GM19240 (cell line): ENCODE results near the gene SLC48A1.
"Not testable (repeated sequence)": the region's sequence is repeated elsewhere in the genome, so short reads cannot be mapped to it uniquely, and the experiment has no call there.

ENCODE experiments used
- DNase-seq: peaks from one replicate; pipeline ENCODE4 v3.0.0; 2011; ENCODE audit warnings: low spot score; ENCODE audit not compliant: insufficient read length

Gene SLC48A1

DNA sequence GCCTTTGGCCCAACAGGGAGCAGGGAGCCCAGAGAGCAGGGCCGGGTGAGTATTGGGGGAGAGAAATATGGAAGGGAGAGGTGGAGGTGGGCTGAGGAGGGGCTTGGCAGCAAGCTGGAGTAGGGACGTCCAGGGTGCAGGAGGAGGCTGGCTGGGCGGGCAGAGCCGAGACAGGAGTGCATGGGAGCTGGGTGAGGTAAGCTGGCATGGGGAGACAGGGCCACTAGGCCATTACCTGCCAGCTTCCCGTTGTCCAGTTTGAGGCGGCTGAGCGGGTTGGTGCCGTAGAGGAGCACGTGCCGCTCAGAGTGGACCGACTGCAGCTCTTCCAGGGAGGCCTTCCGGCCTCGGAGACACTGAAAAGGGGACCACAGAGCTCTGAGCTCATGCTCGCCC, 18.3 kb downstream of the SLC48A1 start:
- no peak for DNase-seq

GRCh38 chr12:47791874-47792273, 18.8 kb downstream of the SLC48A1 start:
- DNase-seq, result no peak

- no peak for DNase-seq
Observed at GRCh38 chr12:47793015-47793681, 20.1 kb downstream of the SLC48A1 start.

- no peak for DNase-seq
Observed at GRCh38 chr12:47794679-47795078, 21.6 kb downstream of the SLC48A1 start.

DNA sequence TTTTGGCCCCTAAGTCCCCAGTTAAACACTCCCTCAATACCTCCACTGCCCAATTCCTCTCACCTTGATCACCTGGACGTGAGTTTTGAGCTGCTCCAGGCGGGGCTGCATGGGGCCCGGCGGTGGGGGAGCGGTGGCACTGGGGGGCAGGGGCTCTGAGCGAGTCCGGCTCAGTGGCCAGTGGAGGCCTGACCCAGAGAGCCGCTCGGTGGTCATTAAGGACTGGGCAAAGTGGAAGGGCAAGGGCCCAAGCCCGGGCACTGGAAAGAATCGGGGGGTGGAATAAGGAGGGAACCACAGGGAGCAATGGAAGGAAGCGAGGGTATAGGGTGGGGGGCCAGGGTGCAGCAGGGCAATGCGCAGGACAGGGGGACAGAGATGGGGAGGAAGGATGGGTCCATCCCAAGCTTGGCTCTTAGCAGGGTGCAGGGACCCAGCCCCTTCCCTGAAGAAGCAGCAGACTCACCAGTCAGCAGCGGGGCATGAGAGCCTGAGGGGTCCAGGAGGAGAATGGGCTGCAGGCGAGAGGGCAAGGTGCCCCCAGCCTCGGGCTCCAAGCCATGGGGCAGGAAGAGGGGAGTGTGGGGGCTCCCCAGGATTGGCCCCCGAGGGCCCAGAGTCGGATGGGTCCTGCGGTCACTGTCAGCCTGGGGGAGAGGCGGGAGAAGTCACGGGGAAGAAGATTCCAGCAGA, 22.2 kb downstream of the SLC48A1 start:
- no peak for DNase-seq

GRCh38 chr12:47795814-47796411, 22.9 kb downstream of the SLC48A1 start:
- no peak for DNase-seq

DNA sequence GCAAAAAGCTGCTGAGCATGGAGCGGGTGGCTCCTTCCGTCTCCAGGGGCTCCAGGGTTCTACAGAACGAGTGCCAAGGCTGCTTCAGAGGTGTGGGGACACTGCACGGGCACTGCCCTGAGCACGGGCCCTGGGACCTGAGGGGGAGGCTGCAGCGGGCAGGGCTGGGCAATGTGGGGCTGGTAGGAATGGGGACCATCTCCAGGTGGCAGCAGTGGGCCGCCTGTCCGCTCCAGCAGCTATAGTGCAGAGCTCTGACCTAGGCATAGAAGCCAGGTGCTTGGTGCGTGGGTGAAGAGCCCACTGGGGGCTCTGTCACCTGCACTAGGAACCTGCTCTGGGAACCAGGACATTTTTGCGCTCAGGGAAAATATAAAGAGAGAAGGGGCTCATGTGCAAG, 24.4 kb downstream of the SLC48A1 start:
- no peak for DNase-seq

- DNase-seq, result no peak
Observed at GRCh38 chr12:47798382-47798948, 25.4 kb downstream of the SLC48A1 start.

- no peak for DNase-seq
Observed at GRCh38 chr12:47799357-47799955, 26.4 kb downstream of the SLC48A1 start.

- no peak for DNase-seq
Observed at GRCh38 chr12:47800582-47800981, 27.5 kb downstream of the SLC48A1 start.

GRCh38 chr12:47801170-47801903, 28.3 kb downstream of the SLC48A1 start:
- DNase-seq, result no peak

- DNase-seq, result no peak
Observed at GRCh38 chr12:47801904-47802246, 28.8 kb downstream of the SLC48A1 start.

DNA sequence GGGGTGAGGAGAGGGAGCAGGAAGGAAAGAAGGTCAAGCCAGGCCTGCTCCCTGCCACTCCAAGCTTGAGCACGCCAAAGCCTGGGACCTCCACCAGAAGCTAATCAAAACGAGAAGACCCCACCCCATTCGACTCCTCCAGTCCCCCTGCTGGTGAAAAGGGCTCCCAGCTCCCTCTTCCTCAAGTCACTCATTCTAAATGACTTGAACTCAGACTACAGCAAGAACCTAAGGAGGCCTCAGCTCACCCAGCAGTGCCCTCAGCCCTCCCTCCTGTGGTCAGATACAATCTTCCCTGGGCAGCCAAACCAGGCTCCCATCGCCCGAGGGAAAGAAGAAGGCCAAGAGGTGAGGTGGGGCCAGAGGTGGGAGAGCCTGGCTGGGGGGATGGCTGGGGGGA, 29.3 kb downstream of the SLC48A1 start:
- DNase-seq, result no peak

- DNase-seq, result no peak
Observed at GRCh38 chr12:47803191-47803875, 30.3 kb downstream of the SLC48A1 start.

DNA sequence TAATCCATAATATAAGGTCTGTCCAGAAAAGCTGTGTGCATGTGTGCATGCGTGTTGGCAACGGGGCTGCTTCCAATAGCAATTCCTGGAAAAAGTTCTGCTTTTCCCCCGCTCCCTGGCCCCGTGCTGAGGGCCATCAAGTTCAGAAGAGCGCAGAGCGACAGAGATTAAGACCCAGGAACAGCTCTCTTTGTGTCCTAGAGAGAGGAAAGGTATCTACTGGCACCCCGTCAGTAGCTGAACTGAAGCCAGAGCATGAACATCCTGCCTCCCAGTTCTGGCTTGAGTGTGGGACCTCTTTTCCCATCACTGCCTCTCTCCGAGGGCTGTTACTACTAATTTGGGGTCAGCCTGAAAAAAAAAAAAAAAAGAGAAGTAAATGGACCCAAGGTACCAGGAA, 31.1 kb downstream of the SLC48A1 start:
- no peak for DNase-seq

DNA sequence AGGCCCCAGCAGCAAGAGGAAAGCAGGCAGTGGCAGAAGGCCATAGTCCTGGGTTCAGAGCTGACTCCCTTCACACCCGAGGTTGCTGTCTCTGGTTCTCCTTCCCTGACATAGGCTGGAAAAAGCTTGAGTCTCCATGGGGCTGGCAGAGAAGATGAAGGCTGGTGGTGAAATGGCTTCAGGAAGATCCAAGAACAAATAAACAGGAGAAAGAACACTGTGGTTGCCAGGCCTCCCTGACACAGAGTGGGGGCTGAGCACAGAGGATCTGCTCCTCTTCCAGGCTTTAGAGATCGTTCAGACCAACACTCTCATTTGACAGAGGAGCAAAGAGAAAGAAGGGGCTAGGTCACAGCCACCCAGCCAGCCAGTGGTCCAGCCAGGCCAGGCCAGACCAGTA, 32.4 kb downstream of the SLC48A1 start:
- DNase-seq, result no peak

DNA sequence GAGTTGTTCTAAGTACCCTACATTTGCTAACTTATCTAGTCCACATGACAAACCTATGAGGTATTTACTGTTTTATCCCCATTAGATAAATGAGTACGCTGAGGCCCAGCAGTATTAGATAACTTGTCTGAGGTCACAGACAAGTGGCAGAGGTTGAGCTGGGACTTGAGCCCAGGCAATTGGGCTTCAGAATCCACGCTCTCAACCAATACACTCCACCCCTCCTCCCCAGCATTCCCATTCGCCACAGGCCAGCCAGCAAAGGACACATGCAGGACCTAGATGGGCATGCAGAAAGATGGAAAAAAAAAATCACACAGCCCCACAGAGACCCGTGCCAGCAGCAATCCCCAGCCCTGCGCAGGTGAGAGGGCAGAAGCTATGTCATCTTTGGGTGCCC, 34.3 kb downstream of the SLC48A1 start:
- DNase-seq, result no peak

DNA sequence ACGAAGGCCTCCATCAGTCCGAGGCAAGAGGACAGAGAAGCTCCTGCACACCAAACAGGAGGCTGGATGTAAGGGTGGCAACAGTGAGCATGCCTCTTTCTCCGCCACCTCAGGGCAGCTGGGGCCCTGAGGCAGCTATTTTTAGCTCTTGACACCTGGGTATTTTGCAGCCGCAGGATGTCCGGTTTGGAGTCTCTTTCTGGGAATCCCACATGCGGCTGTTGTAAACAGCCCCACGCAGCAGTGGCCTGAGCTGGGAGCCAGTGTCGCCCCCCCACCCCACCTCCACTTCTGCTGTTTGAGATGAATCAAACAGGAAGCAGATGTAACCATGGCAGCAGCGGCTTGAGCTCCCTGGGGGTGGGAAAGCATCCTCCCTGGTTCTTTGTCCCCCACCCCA, 35.0 kb downstream of the SLC48A1 start:
- DNase-seq, result no peak

GRCh38 chr12:47808574-47809365, 35.7 kb downstream of the SLC48A1 start:
- DNase-seq, result no peak

- not testable (repeated sequence) for DNase-seq
Observed at GRCh38 chr12:47809518-47809917, 36.5 kb downstream of the SLC48A1 start.
